HepG2 (cell line): ENCODE results near the gene PRXL2B. TPM values are rescaled to one million over a fixed set of nuclear protein-coding genes. Genes with fewer than 3 reads are reported as not detected.

ENCODE experiments used
- AGO2 ChIP-seq: fragments of 200-400 bp; formaldehyde crosslinking; optimal IDR thresholded peaks from 2 replicates; pipeline ENCODE3; 2017; ENCODE audit warnings: mild to moderate bottlenecking, low read depth, low read length, moderate library complexity
- CHCHD3 ChIP-seq: sonication (generic); formaldehyde crosslinking; IDR thresholded peaks from 2 replicates; pipeline ENCODE4 v1.8.0; 2022; ENCODE audit warnings: mild to moderate bottlenecking, missing genetic modification reagents, moderate library complexity
- HDAC1 ChIP-seq: sonication (generic); formaldehyde crosslinking; IDR thresholded peaks from 2 replicates; pipeline ENCODE4 v1.5.1; 2020; ENCODE audit warnings: mild to moderate bottlenecking, missing genetic modification reagents
- HOMEZ ChIP-seq: IDR thresholded peaks from 2 replicates; pipeline ENCODE4 v1.6.1; 2016; ENCODE audit warnings: low read depth
- KMT2B ChIP-seq: IDR thresholded peaks from 2 replicates; pipeline ENCODE4 v1.6.1; 2016; ENCODE audit warnings: missing genetic modification reagents, missing compliant biosample characterization
- MAF1 ChIP-seq: sonication (generic); formaldehyde crosslinking; IDR thresholded peaks from 2 replicates; pipeline ENCODE4 v1.5.0; 2020; ENCODE audit warnings: missing genetic modification reagents, borderline replicate concordance
- MTA3 ChIP-seq: sonication (generic); formaldehyde crosslinking; IDR thresholded peaks from 2 replicates; pipeline ENCODE4 v1.4.0; 2020; ENCODE audit warnings: missing genetic modification reagents
- PHF5A ChIP-seq: IDR thresholded peaks from one replicate; pipeline ENCODE4 v1.6.1; 2018; ENCODE audit warnings: low read depth, missing genetic modification reagents; ENCODE audit not compliant: unreplicated experiment
- POLR2AphosphoS5 ChIP-seq: IDR thresholded peaks from 2 replicates; pipeline ENCODE4 v1.6.1; 2012; ENCODE audit warnings: low read depth, low read length
- RFX1 ChIP-seq: fragments of 450-650 bp; IDR thresholded peaks from 2 replicates; pipeline ENCODE4 v1.6.1; 2017
- TBX2 ChIP-seq: sonication (generic); formaldehyde crosslinking; IDR thresholded peaks from 2 replicates; pipeline ENCODE4 v1.5.0; 2020; ENCODE audit warnings: missing genetic modification reagents, mild to moderate bottlenecking, borderline replicate concordance
- TBX3 ChIP-seq: fragments of 450-650 bp; IDR thresholded peaks from 2 replicates; pipeline ENCODE4 v1.6.1; 2017; ENCODE audit warnings: antibody characterized with exemption, mild to moderate bottlenecking, inconsistent platforms, borderline replicate concordance
- TRIM24 ChIP-seq: sonication (generic); formaldehyde crosslinking; IDR thresholded peaks from 2 replicates; pipeline ENCODE4 v1.8.0; 2022; ENCODE audit warnings: mild to moderate bottlenecking, missing genetic modification reagents
- YEATS4 ChIP-seq: sonication (generic); formaldehyde crosslinking; IDR thresholded peaks from 2 replicates; pipeline ENCODE4 v1.4.0; 2020; ENCODE audit warnings: missing genetic modification reagents, borderline replicate concordance
- ZC3H4 ChIP-seq: sonication (generic); formaldehyde crosslinking; IDR thresholded peaks from 2 replicates; pipeline ENCODE4 v1.4.0; 2020; ENCODE audit warnings: missing genetic modification reagents, borderline replicate concordance
- ZFAT ChIP-seq: sonication (generic); formaldehyde crosslinking; conservative IDR thresholded peaks from 2 replicates; pipeline ENCODE4 v1.8.1; 2023; ENCODE audit warnings: missing genetic modification reagents, inconsistent platforms
- ZNF136 ChIP-seq: sonication (generic); formaldehyde crosslinking; IDR thresholded peaks from 2 replicates; pipeline ENCODE4 v1.8.1; 2022; ENCODE audit warnings: low read depth, mild to moderate bottlenecking, moderate library complexity, missing genetic modification reagents
- ZNF263 ChIP-seq: sonication (generic); formaldehyde crosslinking; IDR thresholded peaks from 2 replicates; pipeline ENCODE4 v1.4.0; 2020; ENCODE audit warnings: missing genetic modification reagents
- ZNF496 ChIP-seq: sonication (generic); formaldehyde crosslinking; IDR thresholded peaks from 2 replicates; pipeline ENCODE4 v1.8.1; 2023; ENCODE audit warnings: mild to moderate bottlenecking, moderate library complexity, missing genetic modification reagents; ENCODE audit not compliant: insufficient replicate concordance
- ZNF512B ChIP-seq: sonication (generic); formaldehyde crosslinking; IDR thresholded peaks from 2 replicates; pipeline ENCODE4 v1.5.1; 2020; ENCODE audit warnings: missing genetic modification reagents, mild to moderate bottlenecking, borderline replicate concordance
- ZNF572 ChIP-seq: sonication (generic); formaldehyde crosslinking; IDR thresholded peaks from 2 replicates; pipeline ENCODE4 v1.5.1; 2020; ENCODE audit warnings: mild to moderate bottlenecking, missing genetic modification reagents
- ZNF574 ChIP-seq: sonication (generic); formaldehyde crosslinking; IDR thresholded peaks from 2 replicates; pipeline ENCODE4 v1.4.0; 2020; ENCODE audit warnings: missing genetic modification reagents
- polyA plus RNA-seq, 8 experiments: library from polyadenylated mRNA; depleted of rRNA in 3 of 8; stranded (reverse) in 7 of 8; unstranded in 1 of 8; fragments of >200 nt; fragmentation: Illumina TruSeq in 4 of 8; extraction: Trizol in 4 of 8; gene quantifications; 2 replicates each; pipeline versions ENCODE4 v1.2.1 to v1.2.3, GENCODE V29; 2011 to 2016; ENCODE audit warnings: low read depth in 4 of 8, missing spikeins in 1 of 8, mixed read lengths in 1 of 8; ENCODE audit not compliant: insufficient read depth in 1 of 8
- total RNA-seq, 5 experiments: library from RNA; depleted of rRNA; stranded (reverse); fragments of >200 nt; fragmentation: Illumina TruSeq; extraction: Trizol; gene quantifications; 2 replicates each; pipeline ENCODE4 v1.2.3, GENCODE V29; 2016; ENCODE audit warnings: low read depth in 1 of 5

PRXL2B gene
- total and polyA plus RNA-seq, 2 of the 13 experiments (the other 11 are each of a cell fraction or from before 2014, with no cell fraction given) = 16.8 to 22.1 TPM

- TF ChIP-seq ZNF574 (CRISPR knock-in tag) (peak; percentile 52; the same call in 1 of the 2 replicates), PHF5A (CRISPR knock-in tag) (no peak), ZNF572 (CRISPR knock-in tag) (peak; percentile 73; the same call in 1 of the 2 replicates), TBX3 (no peak), TBX2 (CRISPR knock-in tag) (peak; percentile 80), KMT2B (no peak), POLR2AphosphoS5 (peak; percentile 64), YEATS4 (CRISPR knock-in tag) (no peak; the same call in 1 of the 2 replicates), ZNF496 (CRISPR knock-in tag) (no peak), ZNF512B (CRISPR knock-in tag) (no peak), TRIM24 (CRISPR knock-in tag) (no peak), ZNF263 (CRISPR knock-in tag) (0 out of 2 replicates have a peak, but pooled peaks have one; percentile 6), HDAC1 (CRISPR knock-in tag) (peak; percentile 78), CHCHD3 (CRISPR knock-in tag) (no peak), ZC3H4 (CRISPR knock-in tag) (no peak), AGO2 (no peak), RFX1 (no peak), HOMEZ (peak; percentile 59; the same call in 1 of the 2 replicates), ZFAT (no peak), MTA3 (CRISPR knock-in tag) (no peak), MAF1 (CRISPR knock-in tag) (no peak), ZNF136 (0 out of 2 replicates have a peak, but pooled peaks have one; percentile 46)
Observed at GRCh38 chr1:2575801-2576663, 10.5 kb upstream of the PRXL2B start (continued).
